ENCODE results near the gene DPH6. TPM values are rescaled to one million over a fixed set of nuclear protein-coding genes. Genes with fewer than 3 reads are reported as not detected.

DPH6 gene
- total and polyA plus RNA-seq, 12 donors: 6.1 to 25.8 (median 22.9) TPM

DNA sequence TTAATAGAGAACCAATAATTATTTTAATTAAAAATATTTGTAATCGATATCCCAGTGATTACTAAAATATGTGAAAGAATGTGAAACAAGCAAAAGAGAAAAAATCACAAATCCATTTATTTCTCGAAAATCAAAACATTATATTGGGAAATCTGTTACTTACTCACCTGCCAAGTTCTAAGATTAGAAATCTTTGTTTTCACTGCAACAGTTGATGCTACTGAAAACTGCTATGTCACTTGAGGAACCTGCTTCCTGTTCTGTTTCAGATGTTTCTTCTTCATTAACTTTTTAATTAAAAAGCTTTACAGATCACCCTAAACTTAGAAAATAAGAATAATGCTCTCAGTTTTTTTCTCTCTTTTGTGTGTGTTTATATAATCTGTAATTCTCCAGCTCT is 13.7 kb upstream of the DPH6 start:
- Histone ChIP-seq H3K4me3 (no peak overlapping the region), H3K4me1 (peaks cover 0 to 11% (median 0%) of the 10 kb centered on the region in 9 donors), H3K36me3 (no peaks in the 10 kb centered on the region), H3K27ac (no peak overlapping the region), H3K27me3 (no peaks in the 10 kb centered on the region), H3K9me3 (no peaks in the 10 kb centered on the region)
- DNase-seq: no peak
- WGBS, 2 donors: 77 to 89% methylated on average over 2 of the region's 2 CpGs
- ATAC-seq: no peak
- intact Hi-C loops (cut with DNase I): no loop called here
- TF ChIP-seq, protein P1, sequence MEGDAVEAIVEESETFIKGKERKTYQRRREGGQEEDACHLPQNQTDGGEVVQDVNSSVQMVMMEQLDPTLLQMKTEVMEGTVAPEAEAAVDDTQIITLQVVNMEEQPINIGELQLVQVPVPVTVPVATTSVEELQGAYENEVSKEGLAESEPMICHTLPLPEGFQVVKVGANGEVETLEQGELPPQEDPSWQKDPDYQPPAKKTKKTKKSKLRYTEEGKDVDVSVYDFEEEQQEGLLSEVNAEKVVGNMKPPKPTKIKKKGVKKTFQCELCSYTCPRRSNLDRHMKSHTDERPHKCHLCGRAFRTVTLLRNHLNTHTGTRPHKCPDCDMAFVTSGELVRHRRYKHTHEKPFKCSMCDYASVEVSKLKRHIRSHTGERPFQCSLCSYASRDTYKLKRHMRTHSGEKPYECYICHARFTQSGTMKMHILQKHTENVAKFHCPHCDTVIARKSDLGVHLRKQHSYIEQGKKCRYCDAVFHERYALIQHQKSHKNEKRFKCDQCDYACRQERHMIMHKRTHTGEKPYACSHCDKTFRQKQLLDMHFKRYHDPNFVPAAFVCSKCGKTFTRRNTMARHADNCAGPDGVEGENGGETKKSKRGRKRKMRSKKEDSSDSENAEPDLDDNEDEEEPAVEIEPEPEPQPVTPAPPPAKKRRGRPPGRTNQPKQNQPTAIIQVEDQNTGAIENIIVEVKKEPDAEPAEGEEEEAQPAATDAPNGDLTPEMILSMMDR (IDR thresholded peaks at IDR 0.05): no peak

DNA sequence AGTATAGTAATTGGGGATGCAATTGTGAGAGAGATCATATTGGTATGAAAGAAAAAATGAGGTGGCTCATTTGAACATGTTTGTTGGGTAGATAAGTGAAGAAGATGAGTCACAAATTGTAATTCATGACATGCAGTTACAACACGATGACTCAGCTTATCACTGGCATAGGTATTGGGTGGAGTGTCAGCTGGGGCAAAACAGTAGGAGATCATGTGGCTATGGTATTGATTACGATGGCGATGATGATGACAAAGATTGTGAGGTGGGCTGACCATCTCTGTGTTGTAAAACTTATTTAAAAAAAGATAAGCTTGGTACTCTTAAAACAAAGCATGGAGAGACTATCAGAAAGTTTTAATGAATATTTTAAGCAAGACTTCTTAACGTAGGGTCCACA is 11.6 kb upstream of the DPH6 start:
- no peak for ATAC-seq
- Histone ChIP-seq H3K9me3 (no peaks in the 10 kb centered on the region), H3K36me3 (peaks cover 0 to 5% (median 0%) of the 10 kb centered on the region in 9 donors), H3K27me3 (no peaks in the 10 kb centered on the region), H3K27ac (no peak overlapping the region), H3K4me1 (peaks cover 0 to 11% (median 0%) of the 10 kb centered on the region in 9 donors), H3K4me3 (no peak overlapping the region)
- intact Hi-C loops (cut with DNase I): no loop called here
- DNase-seq: no peak
- TF ChIP-seq, protein P1 (IDR thresholded peaks at IDR 0.05): no peak
- WGBS, 2 donors: 91 to 93% methylated on average over 4 of the region's 4 CpGs

DNA sequence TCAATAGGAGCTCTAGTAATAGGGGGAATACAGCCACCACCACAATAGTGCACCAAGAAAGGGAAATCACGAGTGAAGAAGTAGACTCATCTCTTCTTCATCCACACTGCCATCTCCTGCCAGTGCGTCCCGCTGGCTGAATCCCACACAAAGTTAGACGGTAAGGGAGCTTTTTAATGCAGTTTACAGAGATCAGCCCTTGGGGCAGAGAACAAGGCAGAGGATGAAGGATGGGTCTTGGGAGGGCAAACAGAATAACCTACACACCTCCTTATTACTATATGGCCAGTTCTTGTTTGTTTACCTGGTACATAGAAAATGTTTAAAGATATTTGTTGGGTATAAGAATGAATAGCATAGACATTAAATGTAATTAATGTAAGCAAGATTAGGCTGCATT is 11.0 kb upstream of the DPH6 start:
- TF ChIP-seq, protein P1 (IDR thresholded peaks at IDR 0.05): no peak
- ATAC-seq: no peak
- H3K36me3 ChIP-seq: peaks cover 0 to 10% (median 0%) of the 10 kb centered on the region in 9 donors
- H3K4me1 ChIP-seq: peaks cover 0 to 11% (median 0%) of the 10 kb centered on the region in 9 donors
- no peak overlapping the region for H3K4me3 ChIP-seq
- WGBS, 2 donors: 94 to 99% methylated on average over 4 of the region's 4 CpGs
- H3K9me3 ChIP-seq: no peaks in the 10 kb centered on the region
- H3K27ac ChIP-seq: no peak overlapping the region
- intact Hi-C loops (cut with DNase I): no loop called here
- H3K27me3 ChIP-seq: no peaks in the 10 kb centered on the region
- no peak for DNase-seq

DNA sequence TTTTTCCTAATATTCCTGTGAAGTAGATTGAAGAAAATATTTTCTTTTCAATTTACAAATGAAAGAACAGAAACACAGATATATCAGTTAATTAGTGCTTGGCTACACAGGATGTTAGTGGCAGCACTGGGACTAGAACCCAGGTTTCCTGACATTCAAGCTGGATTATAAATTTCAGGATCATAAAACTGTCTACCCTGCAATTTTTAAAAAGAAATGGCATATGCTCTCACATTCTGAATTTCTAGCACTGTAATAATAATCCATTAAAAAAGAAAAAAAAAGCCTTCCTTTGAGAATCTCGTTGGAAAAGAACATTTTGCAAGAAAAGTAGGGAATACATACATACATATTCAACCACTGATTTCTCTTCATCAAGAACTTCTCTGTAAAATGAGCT is 9.3 kb upstream of the DPH6 start:
- Histone ChIP-seq H3K27me3 (no peaks in the 10 kb centered on the region), H3K9me3 (no peaks in the 10 kb centered on the region), H3K4me1 (peaks cover 0 to 13% (median 6%) of the 10 kb centered on the region in 9 donors), H3K36me3 (peaks cover 0 to 12% (median 0%) of the 10 kb centered on the region in 9 donors), H3K27ac (no peak overlapping the region), H3K4me3 (no peak overlapping the region)
- no peak for ATAC-seq
- TF ChIP-seq, protein P1 (IDR thresholded peaks at IDR 0.05): no peak
- no peak for DNase-seq
- 86 to 96% methylated on average over 1 of the region's 1 CpG for WGBS, 2 donors
- intact Hi-C loops (cut with DNase I): no loop called here
